Endometrial microvascular endothelial cells (primary cell): ENCODE data around the gene CNTN6. TPM values are rescaled to one million over a fixed set of nuclear protein-coding genes. Genes with fewer than 3 reads are reported as not detected.

ENCODE experiments used
- in situ Hi-C: cut with HindIII; loops from 2 replicates; pipeline ENCODE4 v1.10.0; 2017; ENCODE audit warnings: low sequenced_read_pairs, low pct_unique_long_range_greater_than_20kb; ENCODE audit errors: inconsistent ontology term
- total RNA-seq: library from RNA; depleted of rRNA; stranded (reverse); fragments of >200 nt; gene quantifications from one replicate; pipeline ENCODE4 v1.2.3, GENCODE V29; 2015; ENCODE audit errors: inconsistent ontology term

Gene CNTN6
- total RNA-seq, 1 donor from 2014 or later = not detected

GRCh38 chr3:1252061-1252430, 159.2 kb downstream of the CNTN6 start:
- in situ Hi-C loops = no loop called here

DNA sequence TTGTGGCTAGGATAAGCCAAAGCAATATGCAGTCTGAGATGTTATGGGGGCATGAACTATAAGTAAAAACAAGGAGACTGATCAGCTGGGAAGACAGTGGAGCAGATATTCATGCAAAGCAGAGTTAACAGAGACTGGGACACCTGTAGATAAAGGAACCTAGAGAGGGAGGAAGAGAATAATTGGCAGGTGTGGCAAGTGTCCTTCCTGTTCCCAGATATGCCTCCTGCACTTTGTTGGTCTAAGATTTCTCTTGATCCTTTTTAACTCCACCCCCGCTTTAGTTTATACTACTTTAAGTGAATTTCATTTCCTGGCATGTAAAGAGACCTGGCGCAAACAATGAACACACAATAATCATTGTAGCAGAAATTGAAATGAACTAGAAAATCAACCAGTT, 169.4 kb downstream of the CNTN6 start:
- in situ Hi-C loops = no loop called here

DNA sequence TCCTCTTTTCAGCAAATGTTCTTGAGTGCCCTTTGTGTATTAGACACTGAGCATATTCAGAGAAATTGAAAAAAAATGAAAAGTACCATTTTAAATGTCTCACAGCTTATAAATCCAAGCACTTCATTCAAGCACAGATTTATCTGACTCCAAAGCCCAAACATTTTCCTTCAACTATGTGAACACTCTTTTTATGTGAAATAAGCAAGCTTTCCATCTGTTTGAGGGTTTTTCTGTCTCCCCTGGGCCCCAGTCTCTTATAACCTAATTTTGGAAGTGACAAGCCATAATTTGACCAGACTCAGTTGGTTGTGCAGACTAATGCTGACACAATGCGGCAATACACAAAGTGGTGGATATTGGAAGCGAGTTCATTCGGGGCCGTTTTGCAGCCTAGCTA, 170.3 kb downstream of the CNTN6 start:
- in situ Hi-C loops = no loop called here

- in situ Hi-C loops = no loop called here
Observed at GRCh38 chr3:1269808-1270207, 177.0 kb downstream of the CNTN6 start.

- in situ Hi-C loops = no loop called here
Observed at GRCh38 chr3:1272546-1273265, 179.9 kb downstream of the CNTN6 start.

- in situ Hi-C loops = no loop called here
Observed at GRCh38 chr3:1275495-1275894, 182.7 kb downstream of the CNTN6 start.

DNA sequence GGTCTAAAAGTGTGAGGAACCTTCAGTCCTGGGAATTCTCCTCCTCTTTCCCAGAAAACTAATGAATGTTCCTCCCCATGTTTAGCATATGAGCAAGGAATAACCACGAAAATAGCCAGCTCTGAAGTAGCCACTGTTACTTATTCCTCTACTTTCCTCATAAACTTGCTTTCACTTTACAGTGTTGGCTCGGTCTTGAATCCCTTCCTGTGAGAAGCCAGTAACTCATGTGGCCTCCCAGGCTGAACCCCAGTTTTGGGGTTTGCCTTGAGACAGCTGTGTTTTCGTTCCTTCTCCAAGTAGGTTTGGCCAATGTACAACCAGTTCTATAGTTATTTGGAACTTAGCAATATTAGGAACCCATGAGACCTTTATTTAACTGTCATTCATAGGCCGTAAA, 195.0 kb downstream of the CNTN6 start:
- in situ Hi-C loops = no loop called here

DNA sequence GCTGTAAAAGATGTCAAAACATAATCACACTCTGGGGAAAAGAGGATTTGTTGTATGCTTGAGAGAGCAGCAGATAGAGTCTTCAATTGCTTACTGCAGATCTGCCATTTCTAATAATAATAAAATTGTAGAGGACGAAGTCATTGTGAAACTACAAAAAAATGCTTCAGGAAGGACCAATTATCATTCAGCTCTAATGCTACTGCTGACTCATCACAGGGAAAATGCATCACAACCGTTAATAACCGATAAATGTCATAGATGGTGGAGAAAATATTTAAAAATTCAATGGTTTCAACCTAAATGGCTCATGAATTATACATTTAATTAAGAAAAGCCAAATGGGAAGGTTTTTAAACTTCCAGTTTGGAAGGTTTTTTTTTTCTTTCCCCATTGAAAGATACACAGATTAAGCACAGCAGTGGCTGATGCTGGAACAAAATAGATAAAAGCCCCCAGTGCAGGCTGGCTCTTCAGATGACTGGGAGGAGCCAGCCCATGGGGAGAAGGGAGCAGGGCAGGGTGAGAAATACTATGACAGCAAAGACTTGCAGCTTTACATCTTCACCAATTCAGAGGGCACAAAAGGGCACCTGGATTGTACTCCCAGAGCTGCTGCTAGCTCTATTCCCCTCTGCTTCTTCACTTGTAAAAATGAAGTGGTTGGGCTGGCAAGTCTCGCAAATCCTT, 196.1 kb downstream of the CNTN6 start:
- in situ Hi-C loops = no loop called here

- in situ Hi-C loops = no loop called here
Observed at GRCh38 chr3:1292571-1293071, 199.8 kb downstream of the CNTN6 start.

DNA sequence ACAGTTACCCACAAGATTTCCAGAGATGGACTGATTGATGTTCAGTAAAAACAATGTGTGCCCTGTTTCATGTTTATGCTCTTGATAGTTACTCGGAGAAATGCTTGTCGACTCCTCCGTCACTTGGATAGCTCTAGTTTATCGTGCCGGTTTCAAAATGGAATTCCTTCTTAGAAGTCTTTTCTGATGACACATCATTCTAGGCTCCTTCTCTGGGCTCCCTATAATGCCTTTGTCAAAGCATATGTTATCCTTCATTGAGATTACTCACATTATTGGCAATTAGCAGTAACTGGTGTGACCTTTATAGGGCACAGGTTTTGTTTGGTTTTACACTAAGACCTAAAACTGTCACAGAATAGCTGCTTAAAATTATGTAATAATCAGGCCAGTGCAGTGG, 201.8 kb downstream of the CNTN6 start:
- in situ Hi-C loops = no loop called here

DNA sequence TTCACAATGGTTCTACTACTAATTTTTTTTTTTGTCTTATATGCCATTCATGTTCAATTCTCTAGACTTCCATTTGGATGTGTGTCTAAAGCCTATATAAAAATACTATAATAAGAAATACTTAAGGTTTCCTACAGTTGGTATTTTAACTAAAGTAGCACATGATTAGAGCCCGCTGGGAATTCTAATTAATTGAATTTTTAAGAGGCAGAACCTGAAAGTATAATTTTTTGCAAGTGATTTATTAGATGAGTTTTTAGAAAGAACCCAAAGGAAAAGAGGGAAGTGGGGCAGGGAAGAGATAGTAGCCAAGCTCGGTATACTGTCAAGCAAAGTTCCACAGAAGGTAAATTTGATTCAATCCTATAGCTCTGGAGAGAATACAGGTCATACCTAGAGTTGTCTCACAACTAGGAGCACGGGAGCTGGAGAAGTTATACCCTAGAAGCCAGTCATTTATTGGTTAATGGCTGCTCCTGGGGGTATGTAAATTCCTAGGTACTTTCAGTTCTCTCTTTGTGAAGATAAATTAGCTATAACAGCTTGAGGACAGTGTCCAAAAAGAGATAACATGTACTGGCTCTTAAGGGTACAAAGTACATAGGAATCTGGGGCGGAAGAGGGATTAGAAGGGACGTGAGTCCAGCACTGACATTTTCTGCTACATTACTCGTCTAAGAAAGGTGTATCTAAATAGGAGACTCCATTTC, 225.6 kb downstream of the CNTN6 start:
- in situ Hi-C loops = no loop called here

- in situ Hi-C loops = no loop called here
Observed at GRCh38 chr3:1326546-1326945, 233.7 kb downstream of the CNTN6 start.

DNA sequence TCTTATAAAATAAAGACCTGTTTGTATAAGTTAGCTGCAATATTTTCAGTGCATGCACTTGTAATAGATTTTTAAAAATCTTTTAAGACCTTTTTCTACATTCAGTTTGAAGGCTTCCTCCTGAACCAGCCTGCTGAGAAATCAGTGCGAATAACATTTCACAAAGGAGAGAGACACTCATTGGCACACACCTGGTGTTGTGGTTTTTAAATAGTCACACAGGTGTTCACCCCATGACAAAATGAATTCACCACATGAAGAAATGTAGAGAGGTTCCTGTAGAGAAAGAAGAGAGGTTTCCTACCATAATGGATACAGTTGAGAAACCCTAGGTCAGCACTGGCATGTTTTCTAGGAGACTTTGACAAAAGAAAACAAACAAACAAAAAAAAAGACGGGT, 237.3 kb downstream of the CNTN6 start:
- in situ Hi-C loops = no loop called here

- in situ Hi-C loops = no loop called here
Observed at GRCh38 chr3:1346386-1346785, 253.6 kb downstream of the CNTN6 start.

DNA sequence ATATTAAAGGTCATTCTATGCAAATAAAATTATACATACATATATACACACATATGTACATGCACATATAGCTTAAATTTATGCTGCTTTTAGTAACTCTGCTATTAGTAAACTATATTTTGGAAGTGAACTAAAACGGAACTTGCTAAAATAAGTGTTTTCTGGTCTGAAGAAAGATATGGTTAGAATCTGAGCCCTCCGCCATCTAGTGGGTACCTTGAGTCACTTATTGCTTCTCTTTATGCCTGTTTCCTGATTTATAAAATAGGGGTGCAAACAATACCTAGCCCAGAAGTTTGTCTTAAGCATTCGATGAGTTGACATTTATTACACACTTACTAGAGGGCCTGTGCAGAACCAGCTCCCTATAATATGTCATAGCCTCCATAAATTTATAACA, 255.7 kb downstream of the CNTN6 start:
- in situ Hi-C loops = no loop called here

GRCh38 chr3:1350885-1351284, 258.1 kb downstream of the CNTN6 start:
- in situ Hi-C loops = no loop called here

DNA sequence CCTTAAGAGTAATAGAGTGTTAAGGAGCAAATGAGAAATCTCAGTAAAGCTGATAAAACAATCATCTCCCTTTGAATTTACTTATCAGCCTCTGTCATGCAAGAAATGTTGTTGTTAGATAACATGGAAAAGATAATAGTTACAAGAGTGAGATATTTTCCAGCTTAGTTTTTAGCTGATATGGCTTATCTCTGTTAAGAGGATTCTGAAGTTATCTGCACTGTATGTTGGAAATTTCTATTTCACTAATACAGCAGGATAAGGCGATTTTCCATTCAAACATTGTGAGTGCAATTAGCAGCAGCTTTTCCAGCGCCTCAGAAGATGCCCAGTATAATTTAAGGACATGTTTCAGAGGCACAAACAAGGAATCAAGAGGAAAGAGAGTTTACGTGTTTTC, 262.9 kb downstream of the CNTN6 start:
- in situ Hi-C loops = no loop called here

DNA sequence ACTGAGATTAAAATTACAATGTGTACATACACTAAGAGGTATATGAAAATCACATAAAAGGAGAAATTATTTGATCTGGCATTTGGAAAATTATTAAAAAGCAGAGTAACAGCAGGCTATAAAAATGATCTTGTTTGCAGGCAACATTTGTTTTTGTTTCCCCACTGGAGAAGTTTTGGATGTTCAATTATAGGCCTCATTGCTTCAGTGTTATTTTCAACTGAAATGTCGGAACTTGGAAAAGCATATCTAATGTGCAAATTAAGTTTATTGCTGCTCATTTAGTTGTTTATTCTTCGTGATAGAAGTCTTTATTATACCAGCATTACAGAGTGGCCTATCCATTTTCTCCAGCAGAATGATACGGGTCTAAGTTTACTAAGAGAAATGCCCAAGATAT, 263.3 kb downstream of the CNTN6 start:
- in situ Hi-C loops = no loop called here

GRCh38 chr3:1365528-1365927, 272.7 kb downstream of the CNTN6 start:
- in situ Hi-C loops = no loop called here

GRCh38 chr3:1374471-1374870, 281.6 kb downstream of the CNTN6 start:
- in situ Hi-C loops = no loop called here
